PFSK-1 (cell line): ENCODE results near the gene LAYN.

Experiments used
- FOXP2 ChIP-seq: optimal IDR thresholded peaks from 2 replicates; pipeline ENCODE3; 2011; ENCODE audit warnings: borderline replicate concordance, control low read depth, inconsistent platforms; ENCODE audit not compliant: insufficient read depth; ENCODE audit errors: extremely low read length, extremely low read depth
- POLR2AphosphoS5 ChIP-seq: IDR thresholded peaks from 2 replicates; pipeline ENCODE4 v1.6.1; 2012; ENCODE audit warnings: low read depth, mild to moderate bottlenecking, control low read depth, low read length, moderate library complexity
- REST ChIP-seq, 2 experiments: IDR thresholded peaks; 2 replicates each; pipeline versions ENCODE4 v1.6.1 to v1.8.0; 2011 to 2012; ENCODE audit warnings: low read depth in 2 of 2, low read length in 2 of 2, control low read depth in 1 of 2, inconsistent platforms in 1 of 2, mild to moderate bottlenecking in 1 of 2, moderate library complexity in 1 of 2; ENCODE audit not compliant: insufficient read depth in 1 of 2
- SIN3A ChIP-seq: IDR thresholded peaks from 2 replicates; pipeline ENCODE4 v1.6.1; 2012; ENCODE audit warnings: mild to moderate bottlenecking, low read length, moderate library complexity, borderline replicate concordance; ENCODE audit not compliant: insufficient read depth
- TAF1 ChIP-seq: IDR thresholded peaks from 2 replicates; pipeline ENCODE4 v1.6.1; 2012; ENCODE audit warnings: low read length, control low read depth, borderline replicate concordance; ENCODE audit not compliant: insufficient read depth

The LAYN gene

GRCh38 chr11:111565114-111565720 lies 24.7 kb downstream of the LAYN start:
- no peak for TF ChIP-seq POLR2AphosphoS5
- no peak for TF ChIP-seq SIN3A
- no peak for TF ChIP-seq REST (IDR thresholded peaks at IDR 0.05; ENCODE audit: insufficient read depth in 1 of 2, low read depth in 2 of 2, low read length in 2 of 2)
- TF ChIP-seq TAF1: no peak
- no peak for TF ChIP-seq FOXP2

GRCh38 chr11:111566324-111566723 lies 25.8 kb downstream of the LAYN start:
- no peak for TF ChIP-seq TAF1
- no peak for TF ChIP-seq REST (IDR thresholded peaks at IDR 0.05; ENCODE audit: insufficient read depth in 1 of 2, low read depth in 2 of 2, low read length in 2 of 2)
- TF ChIP-seq POLR2AphosphoS5: no peak
- no peak for TF ChIP-seq FOXP2
- no peak for TF ChIP-seq SIN3A

- TF ChIP-seq FOXP2: no peak
- TF ChIP-seq SIN3A: no peak
- TF ChIP-seq TAF1: no peak
- no peak for TF ChIP-seq POLR2AphosphoS5
Measured at GRCh38 chr11:111569476-111569875, 29.0 kb downstream of the LAYN start.

- TF ChIP-seq FOXP2: no peak
- no peak for TF ChIP-seq TAF1
- TF ChIP-seq POLR2AphosphoS5: no peak
- no peak for TF ChIP-seq REST (IDR thresholded peaks at IDR 0.05; ENCODE audit: insufficient read depth in 1 of 2, low read depth in 2 of 2, low read length in 2 of 2)
- TF ChIP-seq SIN3A: no peak
Measured at GRCh38 chr11:111570796-111571195, 30.3 kb downstream of the LAYN start.

GRCh38 chr11:111571829-111572501 lies 31.4 kb downstream of the LAYN start:
- no peak for TF ChIP-seq TAF1
- no peak for TF ChIP-seq REST (IDR thresholded peaks at IDR 0.05; ENCODE audit: insufficient read depth in 1 of 2, low read depth in 2 of 2, low read length in 2 of 2)
- no peak for TF ChIP-seq POLR2AphosphoS5
- no peak for TF ChIP-seq FOXP2
- TF ChIP-seq SIN3A: no peak
